Erythroblast (primary cell): ENCODE results near the gene RSL24D1.

Experiments used
- GATA1 ChIP-seq: IDR thresholded peaks from 2 replicates; pipeline ENCODE4 v1.6.1; 2011; ENCODE audit warnings: low read depth, mild to moderate bottlenecking, control low read depth, low read length, moderate library complexity
- POLR2A ChIP-seq: IDR thresholded peaks from 2 replicates; pipeline ENCODE4 v1.6.1; 2011; ENCODE audit warnings: mild to moderate bottlenecking, low read length

DNA sequence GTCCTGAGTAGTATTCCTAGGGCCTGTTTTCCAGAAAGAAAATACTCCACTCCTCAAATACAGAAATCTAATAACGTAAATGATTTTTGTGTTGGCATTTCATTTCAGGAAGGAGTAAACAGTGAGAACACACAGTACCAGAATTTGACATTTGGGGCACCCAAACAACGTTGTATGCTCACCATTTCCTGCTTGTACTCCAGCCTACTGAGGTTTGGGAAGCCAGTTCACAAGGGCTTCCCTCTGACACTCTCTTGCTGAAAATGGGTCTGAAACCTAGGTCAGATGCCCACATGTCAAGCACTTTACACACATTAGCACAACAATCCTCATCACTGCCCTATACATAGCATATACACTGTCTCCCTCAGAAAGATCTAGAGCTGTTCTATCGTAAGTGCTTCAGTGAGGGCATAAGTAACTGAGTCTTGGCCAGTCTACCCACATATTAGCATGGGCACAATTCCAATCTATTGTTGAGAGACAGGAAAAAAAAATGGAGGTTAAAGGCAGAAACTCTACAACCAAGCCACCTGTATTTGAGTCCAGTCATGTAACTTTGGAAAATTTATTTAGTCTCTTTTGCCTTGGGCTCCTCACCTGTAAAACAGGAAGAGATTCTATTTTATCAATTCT lies 43.5 kb upstream of the RSL24D1 start:
- TF ChIP-seq POLR2A (no peak), GATA1 (no peak)
